Skeletal muscle cell (primary cell): Measurements from ENCODE around the gene ARHGAP10.

Experiments
- DNase-seq: peaks from one replicate; pipeline ENCODE4 v3.0.0-alpha.2; 2010; ENCODE audit warnings: low read depth
- H3K4me3 ChIP-seq: 2 replicates; pipeline ENCODE4 v1.5.1; 2011; ENCODE audit warnings: low read depth, mild to moderate bottlenecking, control low read depth, low read length, moderate library complexity

ARHGAP10 gene

DNA sequence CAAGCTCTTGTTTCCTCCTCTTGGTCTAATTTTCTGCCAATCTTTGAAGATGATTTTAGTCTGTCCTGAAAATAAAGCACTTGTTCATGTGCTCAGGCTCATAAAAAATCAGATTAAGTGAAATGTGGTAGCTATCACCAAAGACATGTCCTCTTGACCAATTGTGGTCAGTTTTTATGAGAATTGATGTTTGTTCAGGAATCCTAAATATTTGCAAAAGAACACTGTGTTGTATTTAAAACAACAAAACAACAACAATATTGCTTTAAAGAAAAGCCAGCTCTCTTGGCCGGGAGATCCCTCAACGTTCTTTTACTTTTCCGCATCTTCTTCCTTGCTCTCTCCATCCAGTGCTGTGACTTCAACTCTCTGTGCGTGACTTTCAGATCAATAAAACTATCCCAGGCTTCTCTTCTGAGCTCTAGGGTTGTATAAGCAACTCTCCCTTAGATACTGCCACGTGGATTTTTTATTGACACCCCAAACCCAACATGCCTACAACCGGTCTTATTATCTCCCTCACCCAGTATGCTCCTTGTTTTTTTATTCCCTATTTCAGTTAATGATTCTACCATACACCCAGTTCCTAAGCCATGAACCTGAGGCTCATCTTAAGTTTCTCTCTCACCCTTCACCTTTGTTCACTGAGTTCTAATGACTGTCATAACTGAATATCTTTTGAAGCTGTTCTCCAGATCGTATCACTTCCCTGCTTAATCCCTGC, 309.9 kb downstream of the ARHGAP10 start:
- DNase-seq, result no peak
- no peak overlapping the region for H3K4me3 ChIP-seq

DNA sequence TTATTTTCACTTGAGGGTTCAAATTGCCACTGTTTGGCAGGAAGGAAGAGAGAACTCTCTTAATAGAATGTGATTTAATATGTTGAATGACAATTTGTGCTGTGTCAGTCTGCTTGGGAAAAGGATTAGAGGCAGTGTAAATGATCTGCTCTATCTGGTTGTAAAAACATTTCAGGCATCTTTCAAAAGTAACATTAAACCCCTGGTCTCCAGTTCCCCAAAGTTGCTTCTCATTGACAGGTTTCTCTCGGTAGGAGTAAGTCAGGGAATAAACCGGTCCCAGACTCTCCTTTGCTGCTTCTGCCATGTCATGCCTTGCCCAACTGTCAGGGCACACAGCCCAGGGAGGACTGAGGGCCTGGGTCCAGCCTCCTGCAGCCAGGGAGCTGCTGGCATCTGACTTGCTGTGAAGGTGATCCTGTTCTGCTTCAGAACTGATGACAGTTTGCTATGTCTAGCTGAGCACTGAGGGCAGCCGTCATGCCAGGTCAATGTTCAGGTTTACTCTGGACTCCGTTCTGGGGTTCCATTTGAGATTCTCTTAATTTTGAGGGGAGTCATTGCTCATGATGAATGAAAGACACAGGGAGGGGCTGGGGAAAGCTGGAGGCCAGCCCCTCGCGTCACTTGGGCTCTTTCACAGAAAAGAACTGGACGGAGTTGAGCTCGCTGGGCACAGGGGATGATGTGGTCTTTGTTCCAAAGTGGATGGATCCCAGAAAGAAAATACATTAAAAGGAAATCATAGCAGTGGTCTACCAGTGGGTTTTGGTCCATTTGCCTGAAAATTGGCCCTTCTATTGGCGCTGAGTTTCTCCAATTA, 312.4 kb downstream of the ARHGAP10 start:
- DNase-seq, result no peak
- H3K4me3 ChIP-seq, result no peak overlapping the region

DNA sequence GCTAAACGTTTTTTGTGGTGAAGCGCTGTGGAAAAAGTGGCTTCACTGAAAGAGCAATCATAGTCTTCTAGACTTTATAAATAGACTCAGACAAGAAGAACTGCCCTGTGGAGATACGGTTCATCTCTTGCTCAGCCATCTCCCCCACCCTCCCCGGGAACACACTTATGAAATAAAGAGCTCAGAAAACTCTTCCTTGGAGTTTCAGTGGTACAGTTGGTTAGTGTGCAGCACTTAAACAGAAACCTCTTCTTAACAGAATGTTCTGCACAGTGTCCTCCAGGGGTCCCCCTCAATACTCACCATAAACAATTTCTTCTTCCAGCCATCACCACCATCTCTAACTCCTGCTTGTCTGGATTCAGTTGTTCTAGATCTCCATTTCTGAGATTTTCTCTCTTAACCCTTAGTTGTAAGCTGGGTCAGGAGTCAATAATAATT, 313.0 kb downstream of the ARHGAP10 start:
- DNase-seq, result no peak

DNA sequence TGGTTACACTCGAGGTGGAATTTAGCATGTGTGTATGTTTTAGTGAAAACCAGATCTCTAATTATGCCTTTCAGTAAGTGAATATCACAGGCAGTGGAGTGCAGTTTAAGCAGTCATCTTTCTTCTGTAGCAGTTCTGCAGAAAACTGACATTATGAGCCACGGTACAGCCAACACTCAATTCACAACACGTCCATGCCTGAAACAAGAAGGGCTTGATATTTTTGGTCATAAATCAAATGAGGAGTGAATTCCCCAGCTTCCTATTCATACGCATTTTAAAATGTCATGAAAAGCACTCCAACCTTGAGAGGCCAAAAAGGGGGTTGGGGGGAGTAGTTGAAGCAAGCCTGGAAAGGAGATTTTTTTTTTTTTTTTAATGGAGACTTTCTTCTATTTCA, 316.7 kb downstream of the ARHGAP10 start:
- no peak overlapping the region for H3K4me3 ChIP-seq
- no peak for DNase-seq

More for the DNA sequence above, 313.0 kb downstream of the ARHGAP10 start:
- no peak overlapping the region for H3K4me3 ChIP-seq

DNA sequence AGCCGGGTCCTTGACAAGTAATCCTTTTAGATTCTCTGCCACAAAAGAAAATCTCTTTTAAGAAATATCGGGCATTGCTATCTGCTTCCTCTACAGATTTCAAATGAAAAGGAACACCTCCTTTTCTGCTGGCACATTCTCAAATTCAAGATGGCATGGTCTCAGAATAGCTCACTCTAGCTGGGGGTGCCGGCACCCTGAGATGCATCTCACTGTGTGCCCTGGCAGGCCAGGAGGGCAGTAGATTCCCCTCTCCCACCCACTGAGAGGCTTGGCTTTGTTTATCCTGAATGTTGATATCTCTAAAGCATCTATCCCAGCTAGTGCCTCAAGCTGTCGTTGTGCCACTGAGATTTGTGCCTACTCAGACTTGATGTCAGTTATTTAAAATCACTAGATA, 319.5 kb downstream of the ARHGAP10 start:
- no peak for DNase-seq
- no peak overlapping the region for H3K4me3 ChIP-seq

DNA sequence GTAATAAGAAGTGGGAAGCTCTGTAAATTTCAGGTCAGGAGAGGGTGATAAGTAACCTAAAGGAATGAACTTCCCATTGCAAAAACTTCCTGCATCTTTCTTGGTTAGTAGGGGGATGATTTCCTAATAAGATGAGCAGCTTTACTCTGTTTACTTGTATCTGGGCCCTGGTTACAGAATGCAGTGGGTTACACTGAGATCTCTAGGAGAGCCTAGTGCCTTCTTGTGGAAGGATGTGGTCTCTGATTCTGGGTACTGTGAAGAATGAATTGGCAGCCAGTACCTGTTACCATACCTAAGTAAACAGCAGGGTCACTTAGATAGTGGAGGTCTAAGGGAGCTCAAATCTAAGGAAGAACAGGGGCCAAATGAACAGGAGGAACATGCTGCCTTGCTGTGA, 320.6 kb downstream of the ARHGAP10 start:
- no peak overlapping the region for H3K4me3 ChIP-seq
- no peak for DNase-seq

DNA sequence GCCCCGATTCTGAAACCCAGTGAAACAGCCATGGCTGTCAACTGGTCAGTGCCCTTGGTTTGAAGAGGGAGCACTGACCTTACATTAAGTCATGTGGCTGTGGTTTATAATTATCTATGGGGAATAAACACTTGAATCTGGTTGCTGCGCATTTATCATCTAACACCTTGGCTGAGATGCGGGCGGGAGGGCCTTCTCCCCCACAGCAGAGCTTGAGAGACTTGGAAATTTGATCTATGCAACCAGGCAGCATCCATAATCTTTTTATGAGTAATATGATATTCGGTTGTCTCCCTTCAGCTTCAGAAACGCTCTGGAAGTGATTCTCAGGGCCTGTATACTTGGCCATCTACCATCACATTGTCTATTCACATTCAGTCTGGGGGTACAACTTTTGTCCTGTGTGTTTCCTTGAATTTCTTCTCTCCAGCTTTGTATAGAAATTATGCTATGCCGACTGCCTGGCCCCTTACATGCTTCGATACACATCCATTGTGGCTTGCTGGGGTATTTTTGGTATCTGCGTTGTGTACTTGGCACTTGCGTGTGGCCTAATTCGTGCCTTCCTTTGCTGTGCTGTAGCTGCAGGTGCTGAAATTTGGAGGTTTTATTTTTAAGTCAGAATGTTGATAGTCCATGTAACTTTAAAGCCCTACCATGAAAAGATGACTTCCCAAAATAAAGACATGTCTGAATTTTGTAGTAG, 321.6 kb downstream of the ARHGAP10 start:
- H3K4me3 ChIP-seq, result no peak overlapping the region
- DNase-seq, result no peak

DNA sequence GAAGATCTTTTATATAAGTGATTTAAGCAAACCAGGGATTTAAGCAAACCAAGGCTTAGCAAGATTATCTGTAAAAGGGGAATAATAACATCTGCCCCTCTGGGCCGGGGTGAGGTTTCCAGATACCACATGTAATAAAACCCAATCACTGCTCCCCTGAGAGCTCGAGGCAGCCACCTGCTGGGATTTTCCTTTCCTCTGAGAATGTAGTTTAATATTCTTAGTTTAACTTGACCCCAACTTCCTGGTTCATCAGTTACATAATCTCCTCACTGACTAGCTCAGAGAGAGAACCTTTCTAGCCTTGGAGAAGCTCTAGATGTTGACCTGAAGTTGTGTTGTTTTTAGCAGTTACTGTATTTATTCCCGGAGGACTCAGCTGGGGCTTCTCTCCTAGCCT, 322.4 kb downstream of the ARHGAP10 start:
- H3K4me3 ChIP-seq, result no peak overlapping the region
- DNase-seq, result peak; percentile 5

DNA sequence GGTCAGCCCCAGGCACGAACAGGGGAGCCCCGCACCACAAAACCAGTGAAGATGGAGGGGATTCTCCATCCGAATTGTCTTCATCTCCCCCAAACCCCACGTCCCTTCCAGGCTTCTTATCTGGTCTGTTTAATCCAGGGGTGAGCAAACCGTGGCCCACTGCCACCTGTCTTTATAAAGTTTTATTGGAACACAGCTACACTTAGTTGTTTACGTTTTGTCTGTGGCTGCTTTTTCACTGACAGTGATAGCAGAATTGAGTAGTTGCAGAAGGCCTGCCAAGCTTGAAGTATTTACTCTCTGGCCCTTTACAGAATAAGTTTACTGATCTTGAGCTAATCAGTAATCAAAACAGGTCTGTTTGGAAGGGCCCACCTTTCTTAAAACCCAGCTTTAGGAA, 324.0 kb downstream of the ARHGAP10 start:
- H3K4me3 ChIP-seq, result no peak overlapping the region
- no peak for DNase-seq

DNA sequence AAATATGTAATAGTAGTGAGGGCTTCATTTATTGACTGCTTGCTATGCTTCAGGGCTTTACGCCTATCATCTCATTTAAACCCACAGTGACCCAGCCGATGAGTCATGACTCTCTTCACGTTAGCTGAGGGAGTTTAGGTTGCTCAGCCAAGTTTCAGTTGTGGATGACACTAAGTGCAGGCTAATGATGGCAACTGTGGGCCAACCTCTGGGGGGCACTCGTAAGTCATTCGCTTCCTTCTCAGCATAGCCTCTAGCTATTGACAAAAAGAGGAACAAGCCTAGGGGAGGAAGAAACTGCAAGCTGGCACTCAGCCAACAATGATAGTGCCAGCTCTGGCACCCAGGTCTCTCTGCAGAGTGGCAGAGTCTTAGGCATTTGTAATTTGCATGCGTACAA, 325.0 kb downstream of the ARHGAP10 start:
- H3K4me3 ChIP-seq, result no peak overlapping the region
- DNase-seq, result peak; percentile 13

DNA sequence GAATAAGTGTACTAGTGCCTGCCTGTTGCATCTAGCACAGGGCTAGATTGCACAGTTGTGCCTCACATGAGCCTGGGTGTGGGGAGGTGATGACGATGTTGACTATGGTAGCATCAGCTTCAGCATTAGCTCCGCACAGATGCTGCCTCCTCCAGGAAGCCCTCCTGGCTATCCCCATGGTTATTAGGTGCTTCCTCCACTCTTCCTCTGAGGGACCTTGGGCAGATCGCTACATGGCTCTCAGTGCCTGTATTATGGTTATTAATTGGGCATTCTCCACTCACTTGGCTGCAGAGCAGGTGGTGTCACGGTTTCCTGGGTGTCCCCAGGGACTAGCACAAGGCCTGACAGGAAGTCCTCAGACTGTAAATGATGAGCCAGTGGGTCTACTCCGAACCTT, 325.6 kb downstream of the ARHGAP10 start:
- H3K4me3 ChIP-seq, result no peak overlapping the region
- no peak for DNase-seq

DNA sequence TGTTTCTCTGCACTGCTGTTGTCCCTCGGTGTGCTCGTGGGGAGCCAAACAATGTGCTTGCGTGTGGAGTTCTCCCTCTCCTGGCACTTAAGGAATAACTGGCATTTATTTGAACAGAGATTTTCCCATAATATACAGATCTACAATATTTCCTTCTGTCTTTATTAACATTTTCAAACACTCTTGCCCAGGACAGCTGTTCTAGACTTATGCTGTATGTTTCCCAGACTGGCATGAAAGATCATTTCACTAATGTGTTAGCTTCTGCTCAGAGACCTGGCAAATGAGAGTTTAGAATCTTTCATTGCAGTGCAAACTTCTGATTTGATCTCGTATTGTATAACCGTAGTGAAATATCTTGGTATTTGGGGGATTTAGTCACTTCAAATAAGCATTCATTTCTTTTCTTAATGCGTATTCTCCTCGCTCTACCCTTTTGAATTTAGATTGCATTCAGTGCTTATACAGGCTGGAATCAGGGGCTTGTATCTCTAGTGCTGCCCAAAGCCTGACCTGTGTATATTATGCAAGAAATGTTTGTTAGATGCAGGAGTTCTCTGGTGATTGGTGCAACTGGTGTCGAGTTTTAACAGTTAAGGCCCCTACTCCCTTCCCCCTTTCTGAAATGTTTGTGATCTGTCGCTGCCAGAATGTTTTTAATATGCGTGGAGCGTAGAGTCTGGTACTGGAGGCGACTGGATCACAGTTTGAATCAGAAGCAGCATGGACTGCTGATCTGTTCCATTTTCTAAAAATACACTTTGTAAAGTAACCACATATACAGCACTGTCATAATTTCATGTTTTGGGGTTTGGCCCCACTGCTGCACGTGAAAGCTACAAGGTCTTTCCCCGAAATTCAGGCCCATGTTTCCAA, 326.3 kb downstream of the ARHGAP10 start:
- no peak for DNase-seq
- no peak overlapping the region for H3K4me3 ChIP-seq

DNA sequence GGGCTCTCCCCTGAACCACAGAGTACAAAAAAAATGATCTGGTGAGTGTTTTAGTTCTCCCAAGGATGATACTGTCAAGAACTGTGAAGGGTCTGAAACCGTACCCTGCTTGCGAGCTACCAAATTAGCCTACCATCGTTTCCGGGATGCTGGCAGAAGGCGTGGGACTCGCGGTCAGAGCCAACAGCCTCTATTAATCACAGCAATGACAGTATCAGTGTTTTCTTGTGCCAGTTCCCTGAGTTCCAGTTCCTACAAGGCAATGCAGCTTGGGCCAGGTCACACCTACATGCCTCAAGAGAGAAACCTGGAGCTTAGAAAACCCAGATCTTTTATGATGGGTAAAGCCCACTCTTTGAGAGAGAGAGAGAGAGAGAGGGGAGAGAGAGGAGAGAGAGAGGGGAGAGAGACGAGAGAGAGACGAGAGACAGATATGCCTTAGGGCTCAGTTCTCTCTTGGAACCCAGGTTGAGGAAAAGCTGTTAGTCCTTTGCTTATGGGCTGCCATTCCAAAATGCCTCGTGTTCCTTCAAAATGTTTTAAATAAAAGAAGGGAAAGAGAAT, 327.8 kb downstream of the ARHGAP10 start:
- no peak overlapping the region for H3K4me3 ChIP-seq
- DNase-seq, result no peak

DNA sequence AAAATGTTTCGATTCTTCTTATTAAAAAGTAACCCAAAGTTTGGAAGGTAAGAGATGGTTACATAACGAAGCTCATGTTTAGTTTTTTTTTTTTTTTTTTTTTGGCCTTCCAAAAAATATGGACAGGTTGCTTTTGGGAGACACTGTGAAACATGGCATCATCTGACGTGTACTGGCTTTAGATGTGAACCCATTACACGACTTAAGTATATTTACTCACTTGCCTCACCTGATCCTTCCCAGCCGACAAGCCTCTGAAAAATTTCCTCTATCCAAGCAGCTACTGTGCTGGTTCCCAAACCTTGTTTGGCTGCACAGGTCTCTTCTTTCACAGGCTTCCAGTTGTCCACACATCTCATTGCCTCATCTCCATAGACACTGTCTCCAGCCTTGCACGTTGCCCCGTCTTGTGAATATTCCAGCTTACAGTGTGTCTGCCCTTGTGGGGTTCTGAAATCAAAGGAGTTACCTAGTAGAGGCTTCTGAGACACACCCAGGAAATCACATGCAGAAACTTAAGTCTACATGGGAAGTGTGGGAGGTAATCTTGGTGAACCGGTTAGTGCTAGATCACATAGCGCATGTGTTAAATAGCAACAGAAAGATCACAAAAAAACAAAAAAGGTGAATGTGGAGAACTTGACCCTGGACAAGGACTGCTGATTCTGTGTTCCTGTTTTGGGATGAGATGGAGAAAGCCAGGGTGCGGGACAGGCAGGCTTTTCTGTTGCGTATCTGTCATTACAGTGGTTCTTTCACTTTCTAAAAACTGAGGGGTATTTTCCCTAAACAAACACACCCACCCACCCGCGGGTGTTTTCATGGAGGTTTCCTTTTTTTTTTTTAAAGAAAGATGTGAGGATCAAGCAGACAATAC, 328.6 kb downstream of the ARHGAP10 start:
- no peak overlapping the region for H3K4me3 ChIP-seq
- no peak for DNase-seq

DNA sequence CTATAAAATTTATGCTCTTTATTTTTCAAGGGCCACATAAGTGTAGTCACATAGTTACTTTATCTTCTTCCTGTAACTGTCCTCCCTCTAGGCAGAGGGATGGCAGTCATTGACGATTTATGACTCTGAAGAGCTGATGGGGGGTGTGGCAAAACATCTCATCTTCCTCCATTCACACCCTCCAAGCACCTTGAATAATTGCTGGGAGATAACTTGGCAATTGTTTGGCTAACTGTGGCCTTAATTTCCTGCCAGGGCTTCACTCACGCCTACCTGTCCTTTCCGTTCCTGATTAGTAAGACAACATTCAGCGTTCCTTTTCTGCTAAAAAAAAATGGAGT, 329.2 kb downstream of the ARHGAP10 start:
- no peak overlapping the region for H3K4me3 ChIP-seq
- no peak for DNase-seq

DNA sequence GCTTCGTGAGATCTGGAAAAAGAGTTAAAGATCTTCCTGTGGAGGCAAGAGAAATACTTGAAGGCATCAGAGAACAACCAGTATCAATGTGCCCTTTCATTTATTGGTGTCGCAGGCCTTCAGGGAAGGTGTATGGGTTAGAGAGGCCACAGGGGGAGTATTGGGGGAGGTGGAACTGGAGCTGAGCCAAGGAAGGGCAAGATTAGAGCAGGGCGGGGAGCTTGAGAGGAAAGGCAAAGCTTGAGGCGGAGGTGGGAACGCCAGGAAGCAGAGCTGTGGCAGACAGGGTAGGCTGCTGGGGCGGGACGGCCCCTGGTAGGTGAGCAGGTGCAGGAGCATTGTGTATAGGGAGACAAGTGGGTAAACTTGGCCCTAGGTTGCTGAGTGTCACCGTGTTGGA, 329.9 kb downstream of the ARHGAP10 start:
- no peak overlapping the region for H3K4me3 ChIP-seq

DNA sequence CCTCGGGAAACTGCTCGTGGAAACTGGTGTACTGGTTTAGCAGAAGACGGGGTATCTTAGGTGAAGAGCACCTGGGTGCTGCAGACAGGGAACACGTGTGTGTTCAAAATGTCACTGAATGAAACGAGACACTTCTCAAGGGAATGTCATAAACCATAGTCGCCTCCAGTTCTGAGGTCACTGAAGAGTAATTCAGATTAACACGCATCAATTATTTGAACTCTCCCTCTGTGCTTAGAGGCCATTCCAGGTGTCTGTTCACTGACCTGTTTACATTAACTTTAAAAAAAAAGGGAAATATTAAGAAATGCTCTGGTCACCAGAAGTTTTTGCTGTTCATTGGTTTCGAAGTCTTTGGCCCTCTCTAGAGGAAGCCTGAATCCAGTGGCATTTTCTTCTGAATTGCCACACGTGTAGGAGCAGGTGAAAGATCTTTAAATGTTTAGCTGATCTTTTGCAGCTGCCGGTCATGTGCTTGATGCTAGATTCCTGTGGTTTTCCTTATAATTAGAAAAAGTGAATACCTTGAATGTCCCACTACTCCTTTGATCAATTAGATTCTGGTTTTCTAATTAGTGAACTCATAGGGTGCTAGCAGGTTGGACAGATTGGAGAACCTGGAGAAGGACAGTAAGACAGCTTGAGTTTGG, 330.5 kb downstream of the ARHGAP10 start:
- no peak for DNase-seq
- H3K4me3 ChIP-seq, result no peak overlapping the region

More for the DNA sequence above, 329.9 kb downstream of the ARHGAP10 start:
- no peak for DNase-seq

DNA sequence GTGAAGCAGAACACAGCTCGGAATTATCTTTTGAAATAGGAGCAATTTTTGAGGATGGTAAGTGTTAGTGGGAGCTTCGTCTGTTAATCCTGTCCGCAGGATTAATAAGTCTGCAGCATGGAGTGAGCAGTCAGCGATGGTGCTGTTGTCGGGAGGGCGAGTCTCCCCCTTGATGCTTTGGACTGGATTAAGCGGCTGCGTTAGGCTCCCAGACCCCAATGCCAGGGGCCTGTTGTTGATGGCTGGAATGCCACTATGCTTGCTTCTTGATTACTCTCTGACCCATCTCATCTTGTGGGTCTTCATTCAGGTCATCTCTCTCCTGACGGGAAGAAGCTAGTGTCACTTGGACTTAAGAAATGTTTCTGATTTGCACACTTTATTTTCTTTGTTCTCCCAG, 332.6 kb downstream of the ARHGAP10 start:
- no peak overlapping the region for H3K4me3 ChIP-seq
- DNase-seq, result no peak
